H1 (cell line): Measurements from ENCODE around the gene NEGR1. TPM values are rescaled to one million over a fixed set of nuclear protein-coding genes. Genes with fewer than 3 reads are reported as not detected.

Source experiments
- BCL11A ChIP-seq, 2 experiments: IDR thresholded peaks; one replicate each; pipeline ENCODE4 v1.6.1; 2011; ENCODE audit warnings: low read depth in 2 of 2, low read length in 2 of 2, mild to moderate bottlenecking in 2 of 2
- CTBP2 ChIP-seq: IDR thresholded peaks from 2 replicates; pipeline ENCODE4 v1.7.0; 2011; ENCODE audit warnings: borderline replicate concordance, mild to moderate bottlenecking, moderate library complexity, mixed read lengths, low read length; ENCODE audit not compliant: insufficient read depth, insufficient read length
- E2F6 ChIP-seq: IDR thresholded peaks from 2 replicates; pipeline ENCODE4 v1.6.1; 2012; ENCODE audit warnings: inconsistent platforms
- KDM5A ChIP-seq: fragments of 200-600 bp; IDR thresholded peaks from 2 replicates; pipeline ENCODE4 v1.7.1; 2012; ENCODE audit warnings: mild to moderate bottlenecking, low read length, inconsistent platforms, mixed read lengths
- MAX ChIP-seq: IDR thresholded peaks from 2 replicates; pipeline ENCODE4 v1.6.1; 2012; ENCODE audit warnings: inconsistent platforms
- NANOG ChIP-seq: IDR thresholded peaks from 2 replicates; pipeline ENCODE4 v1.6.1; 2011; ENCODE audit warnings: low read length, low read depth, mild to moderate bottlenecking, inconsistent platforms; ENCODE audit not compliant: insufficient read depth, poor library complexity, severe bottlenecking
- SIX5 ChIP-seq: IDR thresholded peaks from 2 replicates; pipeline ENCODE4 v1.6.1; 2011; ENCODE audit warnings: mild to moderate bottlenecking, low read depth, low read length
- ZNF274 ChIP-seq: IDR thresholded peaks from 2 replicates; pipeline ENCODE4 v1.7.0; 2012; ENCODE audit warnings: low read length, borderline replicate concordance; ENCODE audit errors: extremely low read depth
- polyA plus RNA-seq, 7 experiments: library from polyadenylated mRNA; depleted of rRNA in 3 of 7; stranded (reverse) in 5 of 7; unstranded in 2 of 7; fragments of >200 nt in 5 of 7; fragments of 200-250 nt in 2 of 7; gene quantifications; 1 replicate in 5 of 7; 2 replicates in 1 of 7; 4 replicates in 1 of 7; pipeline versions ENCODE4 v1.2.1 to v1.2.3, GENCODE V29; 2011 to 2013; ENCODE audit warnings: missing spikeins in 2 of 7, mixed read lengths in 2 of 7
- total RNA-seq: library from RNA; stranded (reverse); fragmentation: NEBNext Ultra II Directional; extraction: Animal tissue kit (Norgen Biotek cat#: 25700); gene quantifications from 2 replicates; pipeline ENCODE4 v1.2.1, GENCODE V29; 2021

Gene NEGR1
- total and polyA plus RNA-seq, 2 of the 8 experiments (the other 6 are each of a cell fraction or from before 2014, with no cell fraction given) = 0.71 to 1.3 TPM

- TF ChIP-seq E2F6 (no peak), KDM5A (no peak), CTBP2 (no peak), BCL11A (IDR thresholded peaks at IDR 0.05; ENCODE audit: low read depth in 2 of 2, low read length in 2 of 2) (no peak), MAX (no peak), NANOG (no peak), SIX5 (no peak), ZNF274 (no peak)
Measured at GRCh38 chr1:71463144-71463543, 819.2 kb downstream of the NEGR1 start (continued).
